GM10248 (cell line): ENCODE measurements around the gene UBR4.

Experiments used
- CTCF ChIA-PET: fragments of 300-600 bp; sonication (Branson Sonifier 250); formaldehyde crosslinking; extraction: SDS; loops from one replicate; lab custom pipeline; 2021; ENCODE audit warnings: antibody characterized with exemption; lab: Yijun Ruan, JAX
- POLR2A ChIA-PET: fragments of 350-650 bp; sonication (Branson Sonifier 250); formaldehyde crosslinking; extraction: SDS; loops from one replicate; lab custom pipeline; 2020; ENCODE audit warnings: antibody characterized with exemption; lab: Yijun Ruan, JAX
- DNase-seq: peaks from one replicate; pipeline ENCODE4 v3.0.0; 2012; ENCODE audit errors: extremely low spot score
- CTCF ChIP-seq: IDR thresholded peaks from 2 replicates; pipeline ENCODE4 v1.5.1; 2012; ENCODE audit warnings: mild to moderate bottlenecking, low read depth; ENCODE audit errors: extremely low read depth, missing control alignments, control extremely low read depth

UBR4 gene

GRCh38 chr1:19064906-19065450 lies 145.1 kb downstream of the UBR4 start:
- no peak for DNase-seq
- ChIA-PET CTCF (no interaction called here), POLR2A (no interaction called here)
- TF ChIP-seq CTCF = no peak

GRCh38 chr1:19063122-19063521 lies 146.9 kb downstream of the UBR4 start:
- POLR2A ChIA-PET = no interaction called here
- CTCF ChIA-PET = interaction anchor here (1.5 kb wide), 1 partner anchor 13 kb away, joined by 3 read pairs; no protein-coding TSS in a partner anchor
- no peak for TF ChIP-seq CTCF
- no peak for DNase-seq

- POLR2A ChIA-PET = no interaction called here
- no peak for DNase-seq
- TF ChIP-seq CTCF = no peak
- CTCF ChIA-PET = interaction anchor here (1.5 kb wide), 1 partner anchor 13 kb away, joined by 3 read pairs; no protein-coding TSS in a partner anchor
These were observed 147.6 kb downstream of the UBR4 start for GRCh38 chr1:19062258-19063029.

- POLR2A ChIA-PET = no interaction called here
- no peak for DNase-seq
- CTCF ChIA-PET = interaction anchor here (1.5 kb wide), 1 partner anchor 14 kb away, joined by 3 read pairs; no protein-coding TSS in a partner anchor
- no peak for TF ChIP-seq CTCF
These were observed 148.3 kb downstream of the UBR4 start for GRCh38 chr1:19061798-19062197.

GRCh38 chr1:19061343-19061742 lies 148.7 kb downstream of the UBR4 start:
- POLR2A ChIA-PET = no interaction called here
- TF ChIP-seq CTCF = no peak

GRCh38 chr1:19059773-19060172 lies 150.3 kb downstream of the UBR4 start:
- no peak for DNase-seq
- CTCF ChIA-PET = no interaction called here
- TF ChIP-seq CTCF = no peak
- POLR2A ChIA-PET = interaction anchor here (1.1 kb wide), 1 partner anchor 11 kb away, joined by 4 read pairs; no protein-coding TSS in a partner anchor

More at GRCh38 chr1:19061343-19061742, 148.7 kb downstream of the UBR4 start:
- DNase-seq = no peak
- CTCF ChIA-PET = no interaction called here
